GM12874 (cell line): ENCODE data around the gene CA10.

Experiments used
- CTCF ChIP-seq: IDR thresholded peaks from 2 replicates; pipeline ENCODE4 v1.5.1; 2011; ENCODE audit warnings: low read depth, mild to moderate bottlenecking, control low read depth, low read length, moderate library complexity; ENCODE audit not compliant: insufficient read depth

CA10 gene

DNA sequence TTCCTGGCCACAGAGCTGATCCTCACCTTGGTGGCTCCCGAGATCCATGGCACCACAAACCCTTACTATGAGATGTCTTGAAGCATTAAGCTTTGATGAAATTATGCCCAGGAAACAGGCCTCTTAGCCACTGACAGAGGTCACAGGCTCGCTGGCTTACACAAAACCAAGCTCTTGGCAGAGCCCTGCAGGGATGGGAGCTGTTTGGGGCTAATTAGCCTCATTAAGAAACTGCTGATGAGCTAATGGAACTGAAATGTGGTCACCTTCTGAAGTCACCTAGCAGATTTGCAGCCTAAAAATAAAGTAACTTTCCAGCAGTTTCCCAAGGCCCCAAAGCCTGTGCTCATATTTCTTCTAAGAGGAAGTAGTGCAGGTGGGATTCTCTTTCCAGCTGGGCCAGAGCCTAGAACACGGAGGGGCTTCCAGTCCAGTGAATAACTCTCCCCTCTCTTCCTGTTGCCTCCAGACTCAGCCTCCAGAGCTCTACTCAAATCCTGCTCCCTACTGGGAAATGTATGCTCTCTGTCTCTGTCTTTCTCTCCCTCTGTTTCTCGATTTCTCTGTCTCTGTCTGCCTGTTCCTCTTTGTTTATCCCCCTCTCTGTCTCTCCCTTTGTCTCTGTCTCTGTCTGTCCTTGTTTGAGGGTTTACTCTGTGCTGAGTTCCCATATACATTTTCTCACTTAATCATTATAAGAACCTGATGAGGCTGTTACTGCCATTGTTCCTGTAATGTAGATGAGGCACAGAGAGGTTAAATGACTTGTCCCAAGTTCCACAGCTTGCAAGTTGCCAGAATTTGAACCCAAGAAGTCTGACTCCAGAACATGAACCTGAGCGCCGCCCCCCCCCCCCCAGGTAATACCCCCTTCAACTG, 338.9 kb downstream of the CA10 start:
- no peak for TF ChIP-seq CTCF

- no peak for TF ChIP-seq CTCF
Observed at GRCh38 chr17:51818777-51819176, 339.7 kb downstream of the CA10 start.

DNA sequence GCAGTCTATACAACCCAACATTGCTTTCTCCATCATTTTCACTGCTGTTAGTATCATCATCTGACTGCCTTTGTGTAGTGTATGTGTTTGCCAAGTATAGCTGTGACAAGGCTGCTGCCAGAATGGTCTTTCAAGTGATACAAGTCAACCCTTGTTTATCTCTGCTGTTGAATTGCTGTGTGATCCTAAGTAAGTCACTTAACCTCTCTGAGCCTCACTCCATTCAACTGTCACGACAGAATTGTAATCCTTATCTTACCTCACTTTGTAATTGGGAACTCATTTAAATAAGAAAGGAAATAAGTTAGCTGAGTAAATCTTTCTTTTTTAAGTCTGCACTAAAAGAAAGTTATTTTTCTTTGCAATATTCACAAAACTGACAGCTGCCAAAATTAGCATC, 340.6 kb downstream of the CA10 start:
- TF ChIP-seq CTCF: no peak

DNA sequence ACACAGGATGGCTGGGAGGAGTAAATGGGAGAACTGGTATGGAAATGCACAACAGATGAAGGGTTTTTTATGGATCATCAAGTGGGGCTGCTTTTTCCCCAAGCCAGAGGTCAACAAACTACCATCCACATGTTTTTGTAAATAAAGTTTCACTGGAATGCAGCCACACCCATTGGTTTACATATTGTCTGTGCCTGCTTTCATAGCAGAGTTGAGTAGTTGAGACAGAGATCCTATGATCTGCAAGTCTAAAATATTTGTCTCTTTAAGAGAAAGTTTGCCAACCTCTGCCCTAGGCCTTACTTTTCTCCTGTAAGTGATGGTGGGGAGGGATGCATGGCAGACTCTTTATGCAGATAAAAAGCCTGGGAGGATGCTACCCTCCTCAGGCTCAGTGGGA, 341.4 kb downstream of the CA10 start:
- no peak for TF ChIP-seq CTCF

- TF ChIP-seq CTCF: no peak
Observed at GRCh38 chr17:51815097-51815496, 343.4 kb downstream of the CA10 start.

- TF ChIP-seq CTCF: no peak
Observed at GRCh38 chr17:51814521-51814920, 344.0 kb downstream of the CA10 start.

DNA sequence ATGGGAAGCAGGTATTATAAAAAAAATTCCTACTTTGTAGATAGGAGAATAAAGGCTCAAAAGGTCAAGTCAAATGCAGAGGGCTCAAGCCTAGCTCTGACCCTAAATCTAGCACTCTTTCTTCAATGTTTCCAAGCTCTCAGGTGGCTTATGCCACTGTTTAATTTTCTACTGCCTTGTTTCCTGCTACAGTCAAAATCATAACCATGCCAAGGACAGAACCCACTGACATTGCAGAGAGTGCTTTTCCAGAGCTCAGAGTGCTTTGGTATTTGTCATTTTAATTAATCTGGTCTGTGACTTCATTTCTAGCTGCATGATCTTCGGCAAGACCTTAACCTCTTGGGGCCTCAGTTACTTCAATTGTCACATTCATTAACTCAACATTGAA, 344.7 kb downstream of the CA10 start:
- TF ChIP-seq CTCF: no peak
